ENCODE measurements around the gene MSL2.
"Not testable (repeated sequence)": the region's sequence is repeated elsewhere in the genome, so short reads cannot be mapped to it uniquely, and the experiment has no call there.

MSL2 gene

GRCh38 chr3:136144397-136144796 lies 51.7 kb downstream of the MSL2 start:
- not testable (repeated sequence) for DNase-seq

GRCh38 chr3:136142592-136142991 lies 53.5 kb downstream of the MSL2 start:
- no peak for DNase-seq

- DNase-seq: no peak
These were observed 54.2 kb downstream of the MSL2 start for GRCh38 chr3:136141891-136142290.

GRCh38 chr3:136141291-136141785 lies 54.8 kb downstream of the MSL2 start:
- no peak for DNase-seq

GRCh38 chr3:136136454-136136853 lies 59.7 kb downstream of the MSL2 start:
- DNase-seq: no peak

GRCh38 chr3:136135039-136135802 lies 60.9 kb downstream of the MSL2 start:
- no peak for DNase-seq

GRCh38 chr3:136134091-136134490 lies 62.0 kb downstream of the MSL2 start:
- DNase-seq: no peak

- not testable (repeated sequence) for DNase-seq
These were observed 64.5 kb downstream of the MSL2 start for GRCh38 chr3:136131647-136132046.

GRCh38 chr3:136122006-136122405 lies 74.1 kb downstream of the MSL2 start:
- no peak for DNase-seq

- no peak for DNase-seq
These were observed 75.5 kb downstream of the MSL2 start for GRCh38 chr3:136120373-136121348.

- DNase-seq: not testable (repeated sequence)
These were observed 76.4 kb downstream of the MSL2 start for GRCh38 chr3:136119783-136120182.

- not testable (repeated sequence) for DNase-seq
These were observed 76.8 kb downstream of the MSL2 start for GRCh38 chr3:136119332-136119731.

- no peak for DNase-seq
These were observed 81.7 kb downstream of the MSL2 start for GRCh38 chr3:136114421-136114820.

GRCh38 chr3:136110481-136110880 lies 85.7 kb downstream of the MSL2 start:
- no peak for DNase-seq

GRCh38 chr3:136109499-136109898 lies 86.6 kb downstream of the MSL2 start:
- DNase-seq: no peak

GRCh38 chr3:136106101-136106500 lies 90.0 kb downstream of the MSL2 start:
- DNase-seq: no peak

GRCh38 chr3:136105044-136105443 lies 91.1 kb downstream of the MSL2 start:
- DNase-seq: no peak

All from nucleus accumbens (tissue), 56 donors.